HEK293T (cell line): ENCODE data around the gene ZNF333.

Experiments used
- BHLHE40 ChIP-seq: fragments of 450-650 bp; IDR thresholded peaks from 2 replicates; pipeline ENCODE4 v1.6.1; 2016; ENCODE audit warnings: mild to moderate bottlenecking, moderate library complexity, borderline replicate concordance
- CTBP1 ChIP-seq: fragments of 450-650 bp; IDR thresholded peaks from 2 replicates; pipeline ENCODE4 v1.6.1; 2016; ENCODE audit warnings: borderline replicate concordance
- ELF4 ChIP-seq: fragments of 450-650 bp; IDR thresholded peaks from 2 replicates; pipeline ENCODE4 v1.6.1; 2017; ENCODE audit warnings: antibody characterized with exemption
- NFRKB ChIP-seq: fragments of 450-650 bp; IDR thresholded peaks from 2 replicates; pipeline ENCODE4 v1.6.1; 2016; ENCODE audit warnings: mild to moderate bottlenecking, moderate library complexity
- TARDBP ChIP-seq: fragments of 450-650 bp; IDR thresholded peaks from 2 replicates; pipeline ENCODE4 v1.6.1; 2016

- no peak for TF ChIP-seq TARDBP
- no peak for TF ChIP-seq ELF4
- no peak for TF ChIP-seq BHLHE40
- no peak for TF ChIP-seq NFRKB
- TF ChIP-seq CTBP1, result no peak
These were observed 14.6 kb downstream of the ZNF333 start for GRCh38 chr19:14704450-14704849.
